OCI-LY7 (cell line): ENCODE data around the gene RAD1. TPM values are rescaled to one million over a fixed set of nuclear protein-coding genes. Genes with fewer than 3 reads are reported as not detected.

Experiments
- BruUV-seq: library from RNA; stranded (reverse); fragments of 400-500 nt; replicated peaks from 2 replicates; lab custom pipeline; 2021; lab: Mats Ljungman, UMichigan
- CTCF ChIA-PET: fragments of 300-600 bp; sonication (Branson Sonifier 250); formaldehyde crosslinking; loops from one replicate; lab custom pipeline; 2022; ENCODE audit warnings: antibody characterized with exemption; ENCODE audit not compliant: unreplicated experiment; lab: Charles Lee
- POLR2A ChIA-PET: fragments of 300-600 bp; sonication (Branson Sonifier 250); formaldehyde crosslinking; loops from one replicate; lab custom pipeline; 2022; ENCODE audit warnings: antibody characterized with exemption; lab: Charles Lee
- DNase-seq: peaks from one replicate; pipeline ENCODE4 v3.0.0-alpha.2; 2015; ENCODE audit warnings: low spot score
- H2AFZ ChIP-seq: fragments of 200-600 bp; sonication (generic), shearing (Covaris generic); 2 replicates; pipeline ENCODE4 v1.6.1; 2014; ENCODE audit warnings: mild to moderate bottlenecking, antibody characterized with exemption, low read length, moderate library complexity
- H3K27ac ChIP-seq: fragments of 200-600 bp; sonication (generic); 2 replicates; pipeline ENCODE4 v1.5.1; 2014; ENCODE audit warnings: mixed run types, low read depth, mild to moderate bottlenecking, moderate library complexity, low read length, inconsistent platforms; ENCODE audit not compliant: poor library complexity, severe bottlenecking
- H3K36me3 ChIP-seq: fragments of 200-600 bp; sonication (generic); 2 replicates; pipeline ENCODE4 v1.6.1; 2014; ENCODE audit warnings: mild to moderate bottlenecking, antibody characterized with exemption, low read length, moderate library complexity, mixed read lengths; ENCODE audit not compliant: insufficient read depth
- H3K4me1 ChIP-seq: fragments of 200-600 bp; sonication (generic); 2 replicates; pipeline ENCODE4 v1.5.1; 2014; ENCODE audit warnings: mild to moderate bottlenecking, low read length; ENCODE audit not compliant: insufficient read depth, poor library complexity, severe bottlenecking
- H3K4me2 ChIP-seq: fragments of 200-600 bp; sonication (generic); 2 replicates; pipeline ENCODE4 v1.6.1; 2014; ENCODE audit warnings: mild to moderate bottlenecking, low read length
- H3K4me3 ChIP-seq: fragments of 200-600 bp; sonication (generic); 2 replicates; pipeline ENCODE4 v1.5.1; 2014; ENCODE audit warnings: mild to moderate bottlenecking, low read depth, low read length; ENCODE audit not compliant: poor library complexity, severe bottlenecking
- H3K79me2 ChIP-seq: fragments of 200-600 bp; sonication (generic); 2 replicates; pipeline ENCODE4 v1.6.1; 2016; ENCODE audit warnings: low read depth, mild to moderate bottlenecking, low read length, moderate library complexity, mixed read lengths; ENCODE audit not compliant: insufficient read depth
- H3K9me2 ChIP-seq: fragments of 200-600 bp; sonication (generic); 2 replicates; pipeline ENCODE4 v1.6.1; 2016; ENCODE audit warnings: mild to moderate bottlenecking, low read length, mixed read lengths; ENCODE audit not compliant: insufficient read depth
- H3K9me3 ChIP-seq: fragments of 200-600 bp; sonication (generic); 2 replicates; pipeline ENCODE4 v1.6.1; 2014; ENCODE audit warnings: mild to moderate bottlenecking, mixed run types, low read length, mixed read lengths
- H4K20me1 ChIP-seq: fragments of 200-600 bp; sonication (generic); 2 replicates; pipeline ENCODE4 v1.6.1; 2014; ENCODE audit warnings: mild to moderate bottlenecking, antibody characterized with exemption, low read length, moderate library complexity, mixed read lengths; ENCODE audit not compliant: insufficient read depth
- CTCF ChIP-seq: fragments of 200-600 bp; sonication (generic); conservative IDR thresholded peaks from 2 replicates; pipeline ENCODE4 v1.5.1; 2014; ENCODE audit warnings: mild to moderate bottlenecking, antibody characterized with exemption, low read length, moderate library complexity, mixed read lengths
- EZH2phosphoT487 ChIP-seq: fragments of 200-600 bp; sonication (generic); IDR thresholded peaks from 2 replicates; pipeline ENCODE4 v1.6.1; 2018; ENCODE audit warnings: low read depth, borderline replicate concordance, mild to moderate bottlenecking, mixed run types, antibody characterized with exemption, low read length, moderate library complexity, mixed read lengths
- intact Hi-C: fragments of 100-400 bp; cut with micrococcal nuclease; formaldehyde crosslinking; loops from one replicate; pipeline ENCODE4 v1.10.0; 2022; ENCODE audit not compliant: unreplicated experiment
- total RNA-seq, 2 experiments: library from RNA; depleted of rRNA in 1 of 2; stranded (reverse); fragments of >200 nt in 1 of 2; shearing (Covaris generic) in 1 of 2; gene quantifications; 2 replicates each; pipeline ENCODE4 v1.2.3, GENCODE V29; 2014 to 2022

Gene RAD1
- total RNA-seq, 2 experiments from 2014 or later = 49.2 to 82.1 TPM

GRCh38 chr5:34932947-34933346 is 17.6 kb upstream of the RAD1 start:
- no peaks in the 10 kb centered on the region for H3K9me3 ChIP-seq
- no peak overlapping the region for H3K27ac ChIP-seq
- peaks cover 63% of the 10 kb centered on the region for H3K36me3 ChIP-seq
- H3K4me2 ChIP-seq = no peak overlapping the region
- H3K4me1 ChIP-seq = peaks cover 20% of the 10 kb centered on the region
- H2AFZ ChIP-seq = no peak overlapping the region
- no TSS peak for BruUV-seq
- TF ChIP-seq CTCF = no peak
- no peak for TF ChIP-seq EZH2phosphoT487
- intact Hi-C loops = no loop called here
- peaks cover 28% of the 10 kb centered on the region; the same call in 1 of the 2 replicates for H4K20me1 ChIP-seq
- no peak overlapping the region for H3K4me3 ChIP-seq
- no peaks in the 10 kb centered on the region for H3K9me2 ChIP-seq
- peaks cover 44% of the 10 kb centered on the region for H3K79me2 ChIP-seq
- POLR2A ChIA-PET = no interaction called here
- CTCF ChIA-PET = no interaction called here
- no peak for DNase-seq

DNA sequence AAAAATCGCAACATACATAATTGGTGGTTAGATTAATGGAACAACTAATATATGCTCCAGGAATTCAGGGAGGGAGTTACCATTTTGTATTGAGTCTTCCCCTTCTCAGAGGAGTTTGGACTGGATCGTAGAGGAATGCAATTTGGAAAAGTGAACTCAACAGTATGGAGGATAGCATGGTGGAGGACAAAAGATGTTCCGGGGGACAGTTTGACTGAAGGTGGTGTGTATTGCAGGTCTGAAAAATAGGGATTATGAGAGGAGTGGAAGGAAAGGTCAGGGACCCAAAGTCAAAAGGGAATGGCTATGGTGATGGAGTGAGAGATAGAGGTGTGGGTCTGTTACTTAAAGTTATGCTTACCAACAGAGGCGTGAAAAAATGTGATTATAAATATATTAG is 15.6 kb upstream of the RAD1 start:
- Histone ChIP-seq H3K4me3 (peak overlapping the region; percentile 83), H4K20me1 (peaks cover 28% of the 10 kb centered on the region; the same call in 1 of the 2 replicates), H3K36me3 (peaks cover 63% of the 10 kb centered on the region), H3K27ac (no peak overlapping the region), H2AFZ (peak overlapping the region; percentile 64; the same call in 1 of the 2 replicates), H3K4me1 (peaks cover 38% of the 10 kb centered on the region), H3K79me2 (peaks cover 55% of the 10 kb centered on the region), H3K9me3 (no peaks in the 10 kb centered on the region), H3K4me2 (peak overlapping the region; percentile 96), H3K9me2 (no peaks in the 10 kb centered on the region)
- TSS peak; percentile 66 for BruUV-seq
- POLR2A ChIA-PET = interaction anchor here (1.0 to 3.6 kb wide), 5 partner anchors 9 to 28 kb away, joined by 3 to 102 read pairs (median 6); partner anchors contain the start of genes BRIX1 and RAD1
- TF ChIP-seq CTCF (no peak), EZH2phosphoT487 (no peak)
- CTCF ChIA-PET = interaction anchor here (1.1 to 2.3 kb wide), 2 partner anchors 13 to 16 kb away, joined by 4 to 9 read pairs; partner anchors contain the start of genes BRIX1 and RAD1
- intact Hi-C loops = no loop called here
- no peak for DNase-seq

GRCh38 chr5:34930462-34930844 is 15.1 kb upstream of the RAD1 start:
- peaks cover 63% of the 10 kb centered on the region for H3K36me3 ChIP-seq
- intact Hi-C loops = no loop called here
- H3K9me2 ChIP-seq = no peaks in the 10 kb centered on the region
- H4K20me1 ChIP-seq = peaks cover 28% of the 10 kb centered on the region; the same call in 1 of the 2 replicates
- ChIA-PET POLR2A (interaction anchor here (1.0 to 3.6 kb wide), 6 partner anchors 9 to 92 kb away, joined by 3 to 102 read pairs (median 6); partner anchors contain the start of genes BRIX1, RAD1 and TTC23L), CTCF (interaction anchor here (1.1 to 2.3 kb wide), 2 partner anchors 13 to 15 kb away, joined by 4 to 9 read pairs; partner anchors contain the start of genes BRIX1 and RAD1)
- no TSS peak for BruUV-seq
- no peaks in the 10 kb centered on the region for H3K9me3 ChIP-seq
- H3K4me2 ChIP-seq = peak overlapping the region; percentile 96
- no peak overlapping the region for H3K27ac ChIP-seq
- peaks cover 38% of the 10 kb centered on the region for H3K4me1 ChIP-seq
- peak overlapping the region; percentile 83 for H3K4me3 ChIP-seq
- DNase-seq = no peak
- peak overlapping the region; percentile 64 for H2AFZ ChIP-seq
- no peak for TF ChIP-seq EZH2phosphoT487
- TF ChIP-seq CTCF = no peak
- peaks cover 58% of the 10 kb centered on the region for H3K79me2 ChIP-seq
